ENCODE data around the gene GOT1. TPM values are rescaled to one million over a fixed set of nuclear protein-coding genes. Genes with fewer than 3 reads are reported as not detected.

The GOT1 gene
- total RNA-seq, 4 donors from 2014 or later: 8.6 to 19.9 (median 12.1) TPM

DNA sequence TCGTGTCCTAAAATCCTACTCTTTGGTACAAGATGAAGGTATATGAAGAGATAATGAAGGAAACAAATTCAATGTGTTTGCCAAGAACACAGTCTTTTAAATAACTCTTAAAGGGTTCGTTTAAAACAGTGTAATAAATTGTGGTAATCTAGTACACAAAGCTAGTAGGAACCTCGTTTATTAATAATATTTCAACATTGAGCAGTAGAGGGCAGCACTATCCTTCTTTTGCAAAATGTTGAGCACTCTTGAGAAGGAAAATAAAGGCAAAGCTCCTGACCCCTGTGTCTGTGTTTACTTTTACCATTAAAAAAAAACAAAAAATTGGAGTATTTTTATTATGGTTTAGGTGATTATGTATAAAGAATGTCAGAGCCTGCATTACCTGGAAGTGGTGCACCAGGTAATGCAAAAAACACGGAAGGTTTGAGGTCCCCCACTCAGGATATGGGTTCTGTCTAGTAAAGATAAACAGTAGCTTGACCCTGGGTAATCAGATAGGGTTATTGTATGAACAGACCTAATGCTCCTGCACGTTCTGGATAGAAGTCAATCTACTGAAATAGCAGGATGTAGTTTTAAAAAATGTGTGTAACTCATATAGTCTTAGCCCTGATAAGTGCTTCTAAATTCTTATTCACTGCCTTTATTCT, 5.7 kb upstream of the GOT1 start:
- Histone ChIP-seq H3K36me3 (peaks cover 0 to 20% (median 0%) of the 10 kb centered on the region in 3 donors), H3K27me3 (no peaks in the 10 kb centered on the region), H3K4me1 (peaks cover 0 to 15% (median 9%) of the 10 kb centered on the region in 4 donors), H3K9me3 (no peaks in the 10 kb centered on the region), H3K27ac (no peak overlapping the region), H3K4me3 (no peak overlapping the region)
- no peak for DNase-seq (ENCODE audit: low spot score in 2 of 2)
- TF ChIP-seq, protein P1, sequence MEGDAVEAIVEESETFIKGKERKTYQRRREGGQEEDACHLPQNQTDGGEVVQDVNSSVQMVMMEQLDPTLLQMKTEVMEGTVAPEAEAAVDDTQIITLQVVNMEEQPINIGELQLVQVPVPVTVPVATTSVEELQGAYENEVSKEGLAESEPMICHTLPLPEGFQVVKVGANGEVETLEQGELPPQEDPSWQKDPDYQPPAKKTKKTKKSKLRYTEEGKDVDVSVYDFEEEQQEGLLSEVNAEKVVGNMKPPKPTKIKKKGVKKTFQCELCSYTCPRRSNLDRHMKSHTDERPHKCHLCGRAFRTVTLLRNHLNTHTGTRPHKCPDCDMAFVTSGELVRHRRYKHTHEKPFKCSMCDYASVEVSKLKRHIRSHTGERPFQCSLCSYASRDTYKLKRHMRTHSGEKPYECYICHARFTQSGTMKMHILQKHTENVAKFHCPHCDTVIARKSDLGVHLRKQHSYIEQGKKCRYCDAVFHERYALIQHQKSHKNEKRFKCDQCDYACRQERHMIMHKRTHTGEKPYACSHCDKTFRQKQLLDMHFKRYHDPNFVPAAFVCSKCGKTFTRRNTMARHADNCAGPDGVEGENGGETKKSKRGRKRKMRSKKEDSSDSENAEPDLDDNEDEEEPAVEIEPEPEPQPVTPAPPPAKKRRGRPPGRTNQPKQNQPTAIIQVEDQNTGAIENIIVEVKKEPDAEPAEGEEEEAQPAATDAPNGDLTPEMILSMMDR (IDR thresholded peaks at IDR 0.05): peak; percentile 37 to 53 (median 46)
- no peak for TF ChIP-seq POLR2A (IDR thresholded peaks at IDR 0.05)
- WGBS, 2 donors: 37 to 38% methylated on average over 5 of the region's 5 CpGs

DNA sequence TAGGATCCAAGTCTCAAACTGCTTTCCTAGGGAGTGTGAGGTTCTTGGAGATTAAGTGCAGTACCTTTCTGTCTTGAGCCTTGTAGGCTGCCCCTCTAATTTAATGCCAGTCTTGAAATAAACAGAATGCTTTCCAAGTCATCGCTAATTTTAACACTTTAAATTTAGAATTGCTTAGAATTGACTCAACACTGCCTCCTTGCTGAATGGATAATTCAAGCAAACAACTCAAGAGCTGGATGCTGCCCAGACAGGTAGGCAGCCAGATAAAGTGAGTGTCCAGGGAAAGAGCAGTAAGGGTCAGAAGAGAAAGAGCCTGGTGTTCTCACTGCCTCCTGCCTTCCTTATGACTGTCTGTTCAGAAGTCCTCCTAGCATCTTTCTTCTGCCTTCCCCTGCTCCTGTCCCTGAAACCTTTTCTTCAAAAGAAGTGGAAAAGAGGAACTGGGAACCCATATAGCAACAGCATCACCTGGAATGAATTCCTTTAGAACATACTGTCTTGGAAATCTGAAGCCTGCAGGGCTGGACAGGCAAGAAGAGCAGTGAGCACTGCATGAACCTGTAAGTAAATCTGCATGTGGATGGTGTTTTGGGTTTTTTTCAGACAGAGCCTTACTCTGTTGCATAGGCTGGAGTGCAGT, 3.1 kb upstream of the GOT1 start:
- peaks cover 0 to 26% (median 9%) of the 10 kb centered on the region in 4 donors for H3K4me1 ChIP-seq
- no peaks in the 10 kb centered on the region for H3K9me3 ChIP-seq
- 39 to 48% methylated on average over 1 of the region's 1 CpG for WGBS, 2 donors
- peaks cover 0 to 20% (median 0%) of the 10 kb centered on the region in 3 donors for H3K36me3 ChIP-seq
- no peaks in the 10 kb centered on the region for H3K27me3 ChIP-seq
- no peak overlapping the region for H3K27ac ChIP-seq
- DNase-seq (ENCODE audit: low spot score in 2 of 2): no peak
- TF ChIP-seq POLR2A (IDR thresholded peaks at IDR 0.05) (no peak), EP300 (IDR thresholded peaks at IDR 0.05) (no peak)
- TF ChIP-seq, protein P1 (IDR thresholded peaks at IDR 0.05): no peak
- no peak overlapping the region for H3K4me3 ChIP-seq

DNA sequence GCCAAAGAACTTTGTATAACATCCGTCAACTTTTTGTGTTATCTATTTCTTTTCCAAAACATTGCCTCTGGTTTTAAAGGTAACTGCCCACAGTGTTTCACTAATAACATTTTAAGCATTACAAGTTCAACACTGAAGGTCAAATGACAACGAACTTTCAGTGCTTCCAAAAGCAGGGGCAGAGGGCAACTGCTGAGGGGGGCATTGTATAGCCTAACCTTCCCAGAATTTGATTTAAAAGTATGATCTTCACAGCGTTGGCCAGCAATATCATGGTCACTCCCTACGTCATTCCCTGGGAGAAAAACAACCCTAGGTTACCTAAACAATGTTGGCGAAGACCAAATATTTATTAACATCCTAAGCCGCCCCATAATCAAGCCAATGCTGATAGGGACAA, 2.5 kb upstream of the GOT1 start:
- no peak overlapping the region for H3K4me3 ChIP-seq
- no peak for TF ChIP-seq EP300 (IDR thresholded peaks at IDR 0.05)
- no peak for TF ChIP-seq POLR2A (IDR thresholded peaks at IDR 0.05)
- TF ChIP-seq, protein P1 (IDR thresholded peaks at IDR 0.05): no peak
- no peaks in the 10 kb centered on the region for H3K27me3 ChIP-seq
- no peak for DNase-seq (ENCODE audit: low spot score in 2 of 2)
- H3K36me3 ChIP-seq: peaks cover 0 to 18% (median 0%) of the 10 kb centered on the region in 3 donors
- H3K4me1 ChIP-seq: peaks cover 0 to 26% (median 9%) of the 10 kb centered on the region in 4 donors
- WGBS, 2 donors: 66 to 74% methylated on average over 6 of the region's 6 CpGs
- H3K9me3 ChIP-seq: no peaks in the 10 kb centered on the region
- no peak overlapping the region for H3K27ac ChIP-seq

DNA sequence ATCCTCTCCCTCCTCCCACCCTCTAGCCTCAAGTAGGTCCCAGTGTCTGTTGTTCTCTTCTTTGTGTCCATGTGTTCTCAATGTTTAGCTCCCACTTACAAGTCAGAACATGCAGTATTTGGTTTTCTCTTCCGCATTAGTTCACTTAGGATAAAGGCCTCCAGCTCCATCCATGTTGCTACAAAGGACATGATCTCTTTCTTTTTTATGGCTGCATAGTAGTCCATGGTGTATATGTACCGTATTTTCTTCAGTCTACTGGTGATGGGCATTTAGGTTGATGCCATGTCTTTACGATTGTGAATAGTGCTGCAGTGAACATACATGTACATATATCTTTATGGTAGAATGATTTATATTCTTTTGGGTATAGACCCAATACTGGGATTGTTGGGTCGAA, 1.6 kb upstream of the GOT1 start:
- 95 to 97% methylated on average over 4 of the region's 4 CpGs for WGBS, 2 donors
- peaks cover 0 to 13% (median 0%) of the 10 kb centered on the region in 3 donors for H3K36me3 ChIP-seq
- DNase-seq (ENCODE audit: low spot score in 2 of 2): no peak
- no peaks in the 10 kb centered on the region for H3K9me3 ChIP-seq
- H3K27me3 ChIP-seq: no peaks in the 10 kb centered on the region
- H3K4me3 ChIP-seq: no peak overlapping the region
- no peak overlapping the region for H3K27ac ChIP-seq
- TF ChIP-seq, protein P1 (IDR thresholded peaks at IDR 0.05): no peak
- TF ChIP-seq EP300 (IDR thresholded peaks at IDR 0.05) (no peak), POLR2A (IDR thresholded peaks at IDR 0.05) (no peak)
- peaks cover 0 to 26% (median 9%) of the 10 kb centered on the region in 4 donors for H3K4me1 ChIP-seq

DNA sequence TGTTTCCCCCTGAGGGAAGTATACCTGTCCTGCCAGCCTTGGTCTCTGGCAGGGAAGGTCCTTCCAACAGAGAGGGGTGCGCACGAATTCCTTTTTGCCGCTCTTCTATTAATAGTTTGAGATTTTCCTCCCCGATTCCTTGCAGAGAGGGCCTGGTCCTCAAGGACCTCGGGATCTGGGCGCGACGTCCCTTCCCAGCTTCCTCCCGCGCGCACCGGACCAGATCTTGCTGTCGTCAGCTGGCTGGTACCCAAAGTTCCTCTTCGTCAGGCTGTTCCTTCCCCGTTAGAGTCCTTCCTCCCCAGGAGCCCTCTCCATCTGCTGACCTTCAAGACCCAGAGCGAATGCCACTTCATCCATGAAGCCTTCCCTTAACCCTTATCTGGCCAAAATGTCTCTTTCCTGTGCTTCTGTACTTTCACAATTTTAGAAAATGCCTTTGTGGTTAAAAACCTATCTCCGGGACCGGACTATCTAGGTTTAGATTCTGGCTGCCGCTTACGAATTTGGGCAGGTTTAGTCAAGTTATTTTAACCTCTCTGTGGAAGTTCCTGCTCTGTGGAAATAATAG, 851 bp upstream of the GOT1 start:
- WGBS, 2 donors: 2 to 4% methylated on average over 20 of the region's 20 CpGs
- H3K27me3 ChIP-seq: no peaks in the 10 kb centered on the region
- peak; percentile 39 to 66 for DNase-seq (ENCODE audit: low spot score in 2 of 2)
- peak overlapping the region; percentile 63 to 85 (median 71) for H3K4me3 ChIP-seq
- no peaks in the 10 kb centered on the region for H3K9me3 ChIP-seq
- peaks cover 0 to 24% (median 9%) of the 10 kb centered on the region in 4 donors for H3K4me1 ChIP-seq
- peak overlapping the region; percentile 66 to 91 (median 88) for H3K27ac ChIP-seq
- H3K36me3 ChIP-seq: peaks cover 0 to 13% (median 0%) of the 10 kb centered on the region in 3 donors
- TF ChIP-seq, protein P1 (IDR thresholded peaks at IDR 0.05): no peak
- TF ChIP-seq EP300 (IDR thresholded peaks at IDR 0.05) (no peak), POLR2A (IDR thresholded peaks at IDR 0.05) (no peak)

Measured in tibial nerve (tissue), 4 donors.